Adrenal gland (tissue), 5 donors: ENCODE data around the gene ASPHD1.

Source experiments
- CTCF ChIP-seq, 6 experiments: fragments of 450-650 bp in 4 of 6; fragments of 200-600 bp in 2 of 6; sonication (generic) in 1 of 6; IDR thresholded peaks; 1 replicate in 5 of 6; 2 replicates in 1 of 6; pipeline versions ENCODE4 v1.5.1 to v1.8.0; 2016 to 2021; ENCODE audit warnings: antibody characterized with exemption in 6 of 6, mild to moderate bottlenecking in 2 of 6, moderate library complexity in 1 of 6
- POLR2A ChIP-seq, 2 donors: fragments of 450-650 bp; IDR thresholded peaks; one replicate each; pipeline ENCODE4 v1.6.1; 2017; ENCODE audit warnings: antibody characterized with exemption in 2 of 2, mild to moderate bottlenecking in 2 of 2, moderate library complexity in 1 of 2
- donor health status: DM: no; HTN: no; CAD: no.

DNA sequence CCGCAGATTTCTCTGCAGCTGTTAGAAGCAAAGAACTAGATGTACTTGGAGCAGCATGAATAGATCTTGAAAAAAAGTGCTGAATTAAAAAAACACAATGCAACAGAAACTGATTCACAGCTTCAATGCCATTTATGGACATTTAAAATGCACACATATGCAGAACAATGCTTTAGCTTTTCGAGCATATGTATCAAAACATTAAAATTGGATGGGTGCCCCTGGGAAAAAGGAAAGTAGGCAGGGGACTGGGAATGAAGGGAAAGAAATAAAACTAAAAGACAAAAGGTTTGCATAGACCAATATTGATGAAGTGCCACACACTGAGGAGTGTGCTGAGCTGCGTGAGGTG lies 20.7 kb downstream of the ASPHD1 start:
- TF ChIP-seq CTCF (IDR thresholded peaks at IDR 0.05), result no peak
- no peak for TF ChIP-seq POLR2A (IDR thresholded peaks at IDR 0.05)
